OCI-LY7 (cell line): ENCODE results near the gene ARFGAP2.

ENCODE experiments used
- CTCF ChIP-seq: fragments of 200-600 bp; sonication (generic); conservative IDR thresholded peaks from 2 replicates; pipeline ENCODE4 v1.5.1; 2014; ENCODE audit warnings: mild to moderate bottlenecking, antibody characterized with exemption, low read length, moderate library complexity, mixed read lengths
- EZH2phosphoT487 ChIP-seq: fragments of 200-600 bp; sonication (generic); IDR thresholded peaks from 2 replicates; pipeline ENCODE4 v1.6.1; 2018; ENCODE audit warnings: low read depth, borderline replicate concordance, mild to moderate bottlenecking, mixed run types, antibody characterized with exemption, low read length, moderate library complexity, mixed read lengths

- TF ChIP-seq CTCF (no peak), EZH2phosphoT487 (no peak)
These were observed 1.2 kb upstream of the ARFGAP2 start for GRCh38 chr11:47177846-47178245.
